ENCODE measurements around the gene RAB20.

GRCh38 chr13:110566171-110566570 is 4.6 kb upstream of the RAB20 start:
- no peak for TF ChIP-seq CTCF (IDR thresholded peaks at IDR 0.05)
- TF ChIP-seq EP300 (IDR thresholded peaks at IDR 0.05): no peak
